ENCODE data around the gene MPV17L2. TPM values are rescaled to one million over a fixed set of nuclear protein-coding genes. Genes with fewer than 3 reads are reported as not detected.
A peak's percentile ranks its signal among the peaks of the same experiment; 100 is the strongest.

MPV17L2 gene
- total and polyA plus RNA-seq, 2 experiments from 2014 or later, result 38.7 to 81.3 TPM

DNA sequence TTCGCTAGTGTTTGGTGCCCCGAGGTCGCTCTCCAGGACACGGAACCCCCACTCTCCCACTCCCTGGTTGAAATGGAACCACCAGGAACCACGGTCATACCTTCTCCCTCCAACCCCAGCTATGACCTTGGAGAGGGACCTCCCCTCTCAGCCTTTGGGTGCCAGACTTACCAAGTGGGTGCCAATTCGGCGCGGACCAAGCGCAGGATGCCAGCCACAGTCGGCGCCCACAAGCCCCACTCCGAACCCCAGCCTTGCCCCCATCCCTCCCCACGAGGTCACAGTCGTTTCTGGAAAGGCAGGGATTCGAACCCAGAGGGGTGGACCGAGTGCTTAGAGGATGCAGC is 32.3 kb downstream of the MPV17L2 start:
- Mint-ChIP-seq H3K4me3 (peak overlapping the region; percentile 92), H3K27me3 (ENCODE audit: insufficient read depth, low read depth, poor library complexity) (peaks cover 39% of the 10 kb centered on the region), H3K4me1 (peaks cover 30% of the 10 kb centered on the region), H3K36me3 (ENCODE audit: low read depth) (no peaks in the 10 kb centered on the region), H3K27ac (no peak overlapping the region), H3K9me3 (peaks cover 3% of the 10 kb centered on the region; the same call in 2 of the 3 replicates)
- H4K20me1 ChIP-seq (replicated peaks; ENCODE audit: insufficient read depth), result no peaks in the 10 kb centered on the region
- no peak overlapping the region for H3K27ac ChIP-seq (ENCODE audit: low read depth)
- peaks cover 27% of the 10 kb centered on the region for H3K27me3 ChIP-seq (ENCODE audit: insufficient read depth)
- H3K79me2 ChIP-seq (replicated peaks; ENCODE audit: insufficient read depth), result no peaks in the 10 kb centered on the region
- H3K4me1 ChIP-seq (ENCODE audit: insufficient read depth), result peaks cover 11% of the 10 kb centered on the region; the same call in 1 of the 2 replicates
- H3K4me3 ChIP-seq, result peak overlapping the region; percentile 61
- DNase-seq (ENCODE audit: low spot score), result no peak
- H3K9me2 ChIP-seq (ENCODE audit: insufficient read depth), result no peaks in the 10 kb centered on the region
- H3K4me2 ChIP-seq, result peak overlapping the region; percentile 81
- no peaks in the 10 kb centered on the region for H3K36me3 ChIP-seq (ENCODE audit: insufficient read depth)
- peaks cover 36% of the 10 kb centered on the region for H3F3A ChIP-seq (replicated peaks; ENCODE audit: low read depth)
- H2AFZ ChIP-seq, result peak overlapping the region; percentile 73
- TF ChIP-seq POLR2AphosphoS5 (IDR thresholded peaks at IDR 0.05; ENCODE audit: low read depth) (no peak), ZNF114 (CRISPR knock-in tag; IDR thresholded peaks at IDR 0.05) (no peak), EZH2 (IDR thresholded peaks at IDR 0.05; ENCODE audit: low read depth, unreplicated experiment) (peak; percentile 24), ZNF462 (CRISPR knock-in tag; IDR thresholded peaks at IDR 0.05) (no peak)
- no peak for ATAC-seq

DNA sequence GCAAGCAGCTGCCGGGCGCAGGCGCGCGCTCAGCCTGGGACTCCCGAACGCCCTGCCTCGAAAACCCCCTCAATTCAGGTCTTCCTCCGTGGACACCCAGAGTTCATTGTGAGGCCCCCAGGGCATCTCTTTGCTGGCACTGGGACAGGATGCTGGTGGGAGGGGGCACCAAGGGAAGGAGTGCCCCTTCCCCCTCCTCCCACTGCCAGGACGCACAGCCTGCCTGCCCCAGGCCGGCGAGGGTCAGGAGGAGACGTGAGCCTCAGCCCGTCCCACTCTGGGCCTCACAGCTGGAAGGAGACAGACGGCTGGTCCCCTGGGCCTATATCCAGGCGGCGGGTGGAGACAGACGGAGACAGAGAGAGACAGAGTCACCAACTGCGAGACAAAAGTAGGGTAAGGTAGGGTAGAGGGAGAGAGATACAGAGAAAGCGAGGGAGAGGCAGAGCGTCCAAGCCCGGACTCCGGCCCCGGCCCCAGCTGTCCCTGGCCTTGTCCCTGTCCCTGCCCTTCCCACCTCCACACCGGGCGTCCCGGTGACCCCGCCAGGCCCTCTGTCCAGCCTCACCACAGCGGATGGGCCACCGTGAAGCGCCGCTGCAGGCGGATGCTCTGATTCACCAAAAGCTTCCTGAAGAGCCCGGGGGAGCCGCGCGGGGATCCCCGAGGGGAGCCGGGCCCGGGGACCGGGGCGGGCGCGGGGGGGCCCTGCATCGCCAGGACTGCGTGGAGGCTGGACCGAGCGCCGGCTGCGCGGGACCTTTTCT is 32.9 kb downstream of the MPV17L2 start, which contains the start of gene PDE4C:
TSS of gene PDE4C (minus strand) at position 737 of the 767 bp plus-strand sequence. CDS start at position 714, 23 bp downstream.
- Histone ChIP-seq H3K27me3 (ENCODE audit: insufficient read depth) (peaks cover 27% of the 10 kb centered on the region), H3K4me3 (peak within 1 kb of the TSS; percentile 61), H3F3A (replicated peaks; ENCODE audit: low read depth) (peaks cover 38% of the 10 kb centered on the region), H3K4me1 (ENCODE audit: insufficient read depth) (peaks cover 11% of the 10 kb centered on the region), H2AFZ (peak within 1 kb of the TSS; percentile 73), H3K36me3 (ENCODE audit: insufficient read depth) (no peaks in the 10 kb centered on the region), H4K20me1 (replicated peaks; ENCODE audit: insufficient read depth) (no peaks in the 10 kb centered on the region), H3K9me2 (ENCODE audit: insufficient read depth) (no peaks in the 10 kb centered on the region), H3K27ac (ENCODE audit: low read depth) (no peak within 1 kb of the TSS), H3K4me2 (peak within 1 kb of the TSS; percentile 81), H3K79me2 (replicated peaks; ENCODE audit: insufficient read depth) (no peaks in the 10 kb centered on the region)
- DNase-seq (ENCODE audit: low spot score), result peak; percentile 49
- Mint-ChIP-seq H3K27me3 (ENCODE audit: insufficient read depth, low read depth, poor library complexity) (peaks cover 39% of the 10 kb centered on the region), H3K4me1 (peaks cover 32% of the 10 kb centered on the region), H3K9me3 (peaks cover 3% of the 10 kb centered on the region; the same call in 2 of the 3 replicates), H3K4me3 (peak within 1 kb of the TSS; percentile 92), H3K27ac (no peak within 1 kb of the TSS), H3K36me3 (ENCODE audit: low read depth) (no peaks in the 10 kb centered on the region; the same call in 2 of the 3 replicates)
- peak; percentile 1 for ATAC-seq
- TF ChIP-seq CREB1 (CRISPR knock-in tag; IDR thresholded peaks at IDR 0.05; ENCODE audit: low read depth) (no peak), NANOG (IDR thresholded peaks at IDR 0.05; ENCODE audit: borderline replicate concordance) (no peak), EZH2phosphoT487 (IDR thresholded peaks at IDR 0.05; ENCODE audit: unreplicated experiment) (no peak), EZH2 (IDR thresholded peaks at IDR 0.05; ENCODE audit: low read depth, unreplicated experiment) (no peak), ZNF114 (CRISPR knock-in tag; IDR thresholded peaks at IDR 0.05) (no peak), ZNF331 (CRISPR knock-in tag; IDR thresholded peaks at IDR 0.05; ENCODE audit: low read depth) (no peak), POLR2AphosphoS5 (IDR thresholded peaks at IDR 0.05; ENCODE audit: low read depth) (no peak)
- TF ChIP-seq, protein P1, sequence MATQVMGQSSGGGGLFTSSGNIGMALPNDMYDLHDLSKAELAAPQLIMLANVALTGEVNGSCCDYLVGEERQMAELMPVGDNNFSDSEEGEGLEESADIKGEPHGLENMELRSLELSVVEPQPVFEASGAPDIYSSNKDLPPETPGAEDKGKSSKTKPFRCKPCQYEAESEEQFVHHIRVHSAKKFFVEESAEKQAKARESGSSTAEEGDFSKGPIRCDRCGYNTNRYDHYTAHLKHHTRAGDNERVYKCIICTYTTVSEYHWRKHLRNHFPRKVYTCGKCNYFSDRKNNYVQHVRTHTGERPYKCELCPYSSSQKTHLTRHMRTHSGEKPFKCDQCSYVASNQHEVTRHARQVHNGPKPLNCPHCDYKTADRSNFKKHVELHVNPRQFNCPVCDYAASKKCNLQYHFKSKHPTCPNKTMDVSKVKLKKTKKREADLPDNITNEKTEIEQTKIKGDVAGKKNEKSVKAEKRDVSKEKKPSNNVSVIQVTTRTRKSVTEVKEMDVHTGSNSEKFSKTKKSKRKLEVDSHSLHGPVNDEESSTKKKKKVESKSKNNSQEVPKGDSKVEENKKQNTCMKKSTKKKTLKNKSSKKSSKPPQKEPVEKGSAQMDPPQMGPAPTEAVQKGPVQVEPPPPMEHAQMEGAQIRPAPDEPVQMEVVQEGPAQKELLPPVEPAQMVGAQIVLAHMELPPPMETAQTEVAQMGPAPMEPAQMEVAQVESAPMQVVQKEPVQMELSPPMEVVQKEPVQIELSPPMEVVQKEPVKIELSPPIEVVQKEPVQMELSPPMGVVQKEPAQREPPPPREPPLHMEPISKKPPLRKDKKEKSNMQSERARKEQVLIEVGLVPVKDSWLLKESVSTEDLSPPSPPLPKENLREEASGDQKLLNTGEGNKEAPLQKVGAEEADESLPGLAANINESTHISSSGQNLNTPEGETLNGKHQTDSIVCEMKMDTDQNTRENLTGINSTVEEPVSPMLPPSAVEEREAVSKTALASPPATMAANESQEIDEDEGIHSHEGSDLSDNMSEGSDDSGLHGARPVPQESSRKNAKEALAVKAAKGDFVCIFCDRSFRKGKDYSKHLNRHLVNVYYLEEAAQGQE (IDR thresholded peaks at IDR 0.05; ENCODE audit: unreplicated experiment), result no peak
- TF ChIP-seq, protein P2, sequence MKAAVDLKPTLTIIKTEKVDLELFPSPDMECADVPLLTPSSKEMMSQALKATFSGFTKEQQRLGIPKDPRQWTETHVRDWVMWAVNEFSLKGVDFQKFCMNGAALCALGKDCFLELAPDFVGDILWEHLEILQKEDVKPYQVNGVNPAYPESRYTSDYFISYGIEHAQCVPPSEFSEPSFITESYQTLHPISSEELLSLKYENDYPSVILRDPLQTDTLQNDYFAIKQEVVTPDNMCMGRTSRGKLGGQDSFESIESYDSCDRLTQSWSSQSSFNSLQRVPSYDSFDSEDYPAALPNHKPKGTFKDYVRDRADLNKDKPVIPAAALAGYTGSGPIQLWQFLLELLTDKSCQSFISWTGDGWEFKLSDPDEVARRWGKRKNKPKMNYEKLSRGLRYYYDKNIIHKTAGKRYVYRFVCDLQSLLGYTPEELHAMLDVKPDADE (IDR thresholded peaks at IDR 0.05), result no peak

Measured in GM23338 (cell line).